KMS-11 (cell line): Measurements from ENCODE around the gene KRTAP4-9.

Experiments
- H2AFZ ChIP-seq: fragments of 200-600 bp; sonication (generic); 2 replicates; pipeline ENCODE4 v1.6.1; 2016; ENCODE audit warnings: antibody characterized with exemption, mixed run types, low read depth
- H3K27ac ChIP-seq: fragments of 200-600 bp; sonication (generic); 2 replicates; pipeline ENCODE4 v1.6.1; 2016; ENCODE audit warnings: mild to moderate bottlenecking, mixed run types
- H3K27me3 ChIP-seq: fragments of 200-600 bp; sonication (generic); 2 replicates; pipeline ENCODE4 v1.6.1; 2017; ENCODE audit warnings: mild to moderate bottlenecking, low read depth, mixed run types, moderate library complexity; ENCODE audit not compliant: insufficient read depth
- H3K36me3 ChIP-seq: fragments of 200-600 bp; sonication (generic); 2 replicates; pipeline ENCODE4 v1.6.1; 2017; ENCODE audit warnings: mild to moderate bottlenecking, mixed run types; ENCODE audit not compliant: insufficient read depth
- H3K4me1 ChIP-seq: fragments of 200-600 bp; sonication (generic); 2 replicates; pipeline ENCODE4 v1.6.1; 2016; ENCODE audit warnings: mild to moderate bottlenecking, low read depth, mixed run types; ENCODE audit not compliant: poor library complexity, severe bottlenecking
- H3K4me2 ChIP-seq: fragments of 200-600 bp; sonication (generic); 2 replicates; pipeline ENCODE4 v1.7.0; 2016; ENCODE audit warnings: mild to moderate bottlenecking, mixed run types
- H3K4me3 ChIP-seq: fragments of 200-600 bp; sonication (generic); IDR thresholded peaks from 2 replicates; pipeline ENCODE4 v1.6.1; 2017; ENCODE audit warnings: low read depth, low read length, mixed read lengths; ENCODE audit not compliant: insufficient read depth
- H3K79me2 ChIP-seq: fragments of 200-600 bp; sonication (generic); 2 replicates; pipeline ENCODE4 v1.6.1; 2016; ENCODE audit warnings: low read depth, mixed run types; ENCODE audit not compliant: insufficient read depth
- H3K9ac ChIP-seq: fragments of 200-600 bp; sonication (generic); 2 replicates; pipeline ENCODE4 v1.6.1; 2016; ENCODE audit warnings: mild to moderate bottlenecking, mixed run types
- H4K20me1 ChIP-seq: fragments of 200-600 bp; sonication (generic); 2 replicates; pipeline ENCODE4 v1.6.1; 2016; ENCODE audit warnings: mild to moderate bottlenecking, mixed run types; ENCODE audit not compliant: insufficient read depth
- CTCF ChIP-seq: fragments of 200-600 bp; sonication (generic); conservative IDR thresholded peaks from 2 replicates; pipeline ENCODE4 v1.6.1; 2017; ENCODE audit warnings: low read depth, mild to moderate bottlenecking, antibody characterized with exemption, low read length, moderate library complexity, mixed read lengths

Gene KRTAP4-9

DNA sequence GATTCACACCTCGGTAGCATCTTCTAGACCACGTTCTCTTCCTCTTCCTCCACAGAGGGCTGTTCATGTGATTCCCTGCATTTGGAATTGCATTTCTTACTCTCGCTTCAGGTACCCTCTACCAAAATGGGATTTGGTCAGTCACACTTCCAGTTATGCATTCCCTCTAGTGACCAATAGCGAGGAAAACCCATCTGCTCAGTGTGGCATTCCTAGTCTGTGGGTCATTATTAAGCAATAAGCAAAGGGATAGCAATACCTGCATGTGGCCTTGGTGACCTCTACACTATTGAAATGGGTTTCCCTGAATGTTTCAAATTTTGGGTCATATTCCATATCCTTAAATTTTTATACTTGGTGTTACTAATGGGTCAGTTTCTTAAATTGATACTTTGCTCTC lies 44.8 kb downstream of the KRTAP4-9 start:
- Histone ChIP-seq H3K27ac (no peak overlapping the region), H2AFZ (no peak overlapping the region), H3K27me3 (no peaks in the 10 kb centered on the region), H3K4me2 (no peak overlapping the region), H4K20me1 (no peaks in the 10 kb centered on the region), H3K4me3 (no peak overlapping the region), H3K79me2 (no peaks in the 10 kb centered on the region), H3K4me1 (no peaks in the 10 kb centered on the region), H3K9ac (no peak overlapping the region), H3K36me3 (no peaks in the 10 kb centered on the region)
- no peak for TF ChIP-seq CTCF

DNA sequence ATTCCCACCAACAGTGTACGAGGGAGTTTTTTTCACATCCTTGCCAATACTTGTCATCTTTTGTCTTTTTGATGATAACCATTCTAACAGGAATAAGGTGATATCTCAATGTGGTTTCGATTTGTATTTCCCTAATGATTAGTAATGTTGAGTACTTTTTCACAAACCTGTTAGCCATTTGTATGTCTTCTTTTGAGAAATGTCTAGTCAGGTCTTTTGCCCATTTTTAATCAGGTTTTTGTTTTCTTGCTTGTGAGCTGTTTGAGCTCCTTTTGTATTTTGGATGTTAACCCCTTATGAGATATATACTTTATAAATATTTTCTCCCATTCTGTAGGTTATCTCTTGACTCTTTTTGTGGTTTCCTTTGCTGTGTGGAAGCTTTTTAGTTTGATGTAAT lies 46.3 kb downstream of the KRTAP4-9 start:
- no peaks in the 10 kb centered on the region for H3K27me3 ChIP-seq
- no peaks in the 10 kb centered on the region for H3K4me1 ChIP-seq
- H3K4me3 ChIP-seq = no peak overlapping the region
- TF ChIP-seq CTCF = no peak
- no peaks in the 10 kb centered on the region for H3K36me3 ChIP-seq
- no peak overlapping the region for H3K27ac ChIP-seq
- no peak overlapping the region for H2AFZ ChIP-seq
- no peak overlapping the region for H3K4me2 ChIP-seq
- no peaks in the 10 kb centered on the region for H4K20me1 ChIP-seq
- H3K9ac ChIP-seq = no peak overlapping the region
- H3K79me2 ChIP-seq = no peaks in the 10 kb centered on the region

DNA sequence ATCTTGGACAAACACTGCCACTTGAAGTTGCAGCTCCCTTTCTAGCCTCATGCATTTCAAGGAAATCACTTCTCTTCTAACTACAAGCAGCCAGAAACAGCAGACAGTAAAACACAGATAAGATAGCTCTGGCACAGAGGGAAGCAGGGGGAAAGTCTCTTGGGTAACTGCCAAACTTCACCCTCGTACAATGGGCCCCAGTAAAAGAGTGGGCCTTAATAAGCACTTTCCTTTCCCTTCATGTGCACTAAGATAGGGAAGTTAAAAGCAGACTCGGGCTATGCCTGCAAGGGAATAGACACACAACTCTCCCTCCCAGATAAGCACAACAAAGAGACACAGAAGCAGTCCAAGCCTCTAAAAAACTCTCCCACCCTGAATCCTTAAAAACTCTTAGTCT lies 48.7 kb downstream of the KRTAP4-9 start:
- H3K4me2 ChIP-seq = no peak overlapping the region
- TF ChIP-seq CTCF = no peak
- no peaks in the 10 kb centered on the region for H3K36me3 ChIP-seq
- no peaks in the 10 kb centered on the region for H3K4me1 ChIP-seq
- no peak overlapping the region for H3K4me3 ChIP-seq
- H3K27me3 ChIP-seq = no peaks in the 10 kb centered on the region
- no peak overlapping the region for H3K27ac ChIP-seq
- no peaks in the 10 kb centered on the region for H4K20me1 ChIP-seq
- no peak overlapping the region for H3K9ac ChIP-seq
- H3K79me2 ChIP-seq = no peaks in the 10 kb centered on the region
- H2AFZ ChIP-seq = no peak overlapping the region
